HG03064 (cell line): Measurements from ENCODE around the gene WNT1.

Source experiments
- ATAC-seq: cut with Tn5 transposase; IDR thresholded peaks from one replicate; pipeline ENCODE4 v1.9.1; 2021; ENCODE audit warnings: low read depth; ENCODE audit not compliant: unreplicated experiment

Gene WNT1

GRCh38 chr12:48979602-48980388 is 1.7 kb downstream of the WNT1 start:
- ATAC-seq = no peak

DNA sequence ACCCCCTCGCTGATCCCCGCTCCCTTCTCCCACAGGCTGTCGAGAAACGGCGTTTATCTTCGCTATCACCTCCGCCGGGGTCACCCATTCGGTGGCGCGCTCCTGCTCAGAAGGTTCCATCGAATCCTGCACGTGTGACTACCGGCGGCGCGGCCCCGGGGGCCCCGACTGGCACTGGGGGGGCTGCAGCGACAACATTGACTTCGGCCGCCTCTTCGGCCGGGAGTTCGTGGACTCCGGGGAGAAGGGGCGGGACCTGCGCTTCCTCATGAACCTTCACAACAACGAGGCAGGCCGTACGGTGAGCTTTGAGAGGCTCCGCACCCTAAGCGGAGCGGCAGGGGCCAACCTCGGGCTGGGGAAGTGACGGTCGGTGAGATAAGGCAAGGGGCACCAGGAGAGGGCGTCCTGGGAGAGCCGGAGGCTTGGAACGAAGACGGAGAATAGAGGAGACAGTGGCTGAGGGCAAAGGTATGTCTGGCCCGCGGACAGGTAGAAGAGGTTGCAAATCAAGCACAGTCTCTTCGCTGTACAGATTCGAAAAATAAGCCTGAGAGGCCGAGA is 2.3 kb downstream of the WNT1 start:
- no peak for ATAC-seq

DNA sequence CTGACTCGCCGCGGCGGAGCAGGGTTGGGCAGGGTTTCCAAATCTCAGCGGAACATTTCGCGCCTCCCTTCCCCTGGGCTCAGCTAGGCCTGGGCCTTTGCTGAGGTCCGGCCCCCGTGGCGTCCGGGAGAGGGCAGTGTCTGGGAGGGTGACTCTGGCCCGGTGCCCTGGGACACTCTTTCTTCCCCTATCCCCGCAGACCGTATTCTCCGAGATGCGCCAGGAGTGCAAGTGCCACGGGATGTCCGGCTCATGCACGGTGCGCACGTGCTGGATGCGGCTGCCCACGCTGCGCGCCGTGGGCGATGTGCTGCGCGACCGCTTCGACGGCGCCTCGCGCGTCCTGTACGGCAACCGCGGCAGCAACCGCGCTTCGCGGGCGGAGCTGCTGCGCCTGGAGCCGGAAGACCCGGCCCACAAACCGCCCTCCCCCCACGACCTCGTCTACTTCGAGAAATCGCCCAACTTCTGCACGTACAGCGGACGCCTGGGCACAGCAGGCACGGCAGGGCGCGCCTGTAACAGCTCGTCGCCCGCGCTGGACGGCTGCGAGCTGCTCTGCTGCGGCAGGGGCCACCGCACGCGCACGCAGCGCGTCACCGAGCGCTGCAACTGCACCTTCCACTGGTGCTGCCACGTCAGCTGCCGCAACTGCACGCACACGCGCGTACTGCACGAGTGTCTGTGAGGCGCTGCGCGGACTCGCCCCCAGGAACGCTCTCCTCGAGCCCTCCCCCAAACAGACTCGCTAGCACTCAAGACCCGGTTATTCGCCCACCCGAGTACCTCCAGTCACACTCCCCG is 3.0 kb downstream of the WNT1 start:
- ATAC-seq = no peak

DNA sequence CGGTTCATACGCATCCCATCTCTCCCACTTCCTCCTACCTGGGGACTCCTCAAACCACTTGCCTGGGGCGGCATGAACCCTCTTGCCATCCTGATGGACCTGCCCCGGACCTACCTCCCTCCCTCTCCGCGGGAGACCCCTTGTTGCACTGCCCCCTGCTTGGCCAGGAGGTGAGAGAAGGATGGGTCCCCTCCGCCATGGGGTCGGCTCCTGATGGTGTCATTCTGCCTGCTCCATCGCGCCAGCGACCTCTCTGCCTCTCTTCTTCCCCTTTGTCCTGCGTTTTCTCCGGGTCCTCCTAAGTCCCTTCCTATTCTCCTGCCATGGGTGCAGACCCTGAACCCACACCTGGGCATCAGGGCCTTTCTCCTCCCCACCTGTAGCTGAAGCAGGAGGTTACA is 3.6 kb downstream of the WNT1 start:
- no peak for ATAC-seq

DNA sequence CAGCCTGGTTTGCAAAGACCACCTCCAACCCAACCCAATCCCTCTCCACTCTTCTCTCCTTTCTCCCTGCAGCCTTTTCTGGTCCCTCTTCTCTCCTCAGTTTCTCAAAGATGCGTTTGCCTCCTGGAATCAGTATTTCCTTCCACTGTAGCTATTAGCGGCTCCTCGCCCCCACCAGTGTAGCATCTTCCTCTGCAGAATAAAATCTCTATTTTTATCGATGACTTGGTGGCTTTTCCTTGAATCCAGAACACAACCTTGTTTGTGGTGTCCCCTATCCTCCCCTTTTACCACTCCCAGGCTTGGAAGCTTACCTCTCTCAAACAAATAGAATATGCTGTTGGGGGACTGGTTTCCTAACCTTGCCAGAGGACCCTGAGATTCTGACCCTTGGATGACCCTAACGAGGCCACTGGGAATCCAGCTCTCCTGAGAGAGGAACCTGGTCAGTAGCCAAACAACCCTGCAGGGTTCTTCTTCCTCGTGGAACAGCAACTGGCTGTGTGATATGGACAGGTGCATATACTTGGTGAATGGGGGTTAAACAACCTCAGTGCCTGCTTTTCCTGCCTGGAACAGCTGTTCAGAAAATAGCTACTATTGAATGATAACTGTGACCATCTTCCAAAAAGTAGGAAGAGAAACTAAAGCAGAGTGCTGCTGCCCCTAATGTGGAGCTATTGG is 4.4 kb downstream of the WNT1 start:
- ATAC-seq = no peak

GRCh38 chr12:48985475-48985897 is 7.4 kb downstream of the WNT1 start:
- no peak for ATAC-seq

- ATAC-seq = no peak
Measured at GRCh38 chr12:48985901-48986300, 7.8 kb downstream of the WNT1 start.

DNA sequence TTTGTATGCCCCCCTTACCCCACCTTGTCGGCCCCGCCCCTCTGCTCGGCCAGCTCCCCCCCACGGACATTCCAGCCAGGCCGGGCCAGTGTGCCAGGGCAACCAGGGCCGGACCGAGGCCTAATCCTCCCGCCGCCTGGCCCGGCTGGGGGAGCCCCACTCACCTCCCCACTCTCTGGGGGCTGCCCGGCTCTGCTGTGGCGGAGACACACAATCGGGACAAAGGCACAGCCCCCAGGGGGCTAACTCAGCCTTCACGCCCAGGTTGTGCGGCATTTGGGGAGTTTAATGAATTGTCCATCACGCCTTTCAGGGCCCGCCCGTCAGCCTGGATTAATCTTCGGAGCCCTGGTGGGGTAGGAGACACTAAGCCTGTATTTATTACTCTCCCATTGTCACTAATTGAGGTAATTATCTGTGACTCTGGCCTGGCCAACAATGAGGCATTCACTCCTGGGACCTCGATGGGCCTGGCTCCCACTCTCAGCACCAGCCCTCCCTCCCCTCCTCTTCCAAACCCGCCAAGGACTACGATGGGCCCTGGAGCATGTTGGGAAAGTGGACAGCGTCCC is 8.7 kb downstream of the WNT1 start:
- ATAC-seq = no peak

DNA sequence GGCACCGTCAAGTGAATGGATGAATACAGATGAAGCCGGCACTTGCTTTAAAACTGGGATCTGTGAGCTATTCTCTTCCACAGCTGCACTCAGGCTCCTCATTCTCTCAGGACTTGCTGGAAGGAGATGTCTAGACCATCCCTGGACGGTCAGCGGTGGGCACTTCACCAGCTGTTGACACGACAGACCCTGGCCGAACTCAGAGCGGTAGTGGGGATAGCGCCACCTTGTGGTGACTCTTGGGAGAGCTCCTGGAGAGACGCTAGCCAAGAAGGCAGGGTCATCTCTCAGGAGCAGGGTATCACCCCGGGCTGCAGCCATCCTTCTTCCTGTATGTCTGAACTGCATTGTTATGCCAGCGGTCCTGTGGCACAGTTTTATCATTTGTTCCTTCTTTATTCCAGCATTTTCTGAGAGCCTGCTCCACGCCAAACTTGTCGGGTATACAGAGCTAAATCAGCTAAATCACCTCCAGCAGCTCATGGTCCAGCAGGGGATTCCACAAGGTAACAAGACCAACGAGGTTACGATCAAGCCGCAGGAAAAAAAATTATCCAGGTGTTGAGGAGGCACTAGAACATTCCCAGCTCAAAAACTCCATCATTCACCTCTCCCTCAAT is 10.0 kb downstream of the WNT1 start:
- no peak for ATAC-seq

GRCh38 chr12:48990552-48990951 is 12.4 kb downstream of the WNT1 start:
- ATAC-seq = no peak

GRCh38 chr12:48991247-48992050 is 13.3 kb downstream of the WNT1 start:
- no peak for ATAC-seq

GRCh38 chr12:48993787-48994186 is 15.7 kb downstream of the WNT1 start:
- no peak for ATAC-seq

- ATAC-seq = no peak
Measured at GRCh38 chr12:48994224-48995085, 16.3 kb downstream of the WNT1 start.

DNA sequence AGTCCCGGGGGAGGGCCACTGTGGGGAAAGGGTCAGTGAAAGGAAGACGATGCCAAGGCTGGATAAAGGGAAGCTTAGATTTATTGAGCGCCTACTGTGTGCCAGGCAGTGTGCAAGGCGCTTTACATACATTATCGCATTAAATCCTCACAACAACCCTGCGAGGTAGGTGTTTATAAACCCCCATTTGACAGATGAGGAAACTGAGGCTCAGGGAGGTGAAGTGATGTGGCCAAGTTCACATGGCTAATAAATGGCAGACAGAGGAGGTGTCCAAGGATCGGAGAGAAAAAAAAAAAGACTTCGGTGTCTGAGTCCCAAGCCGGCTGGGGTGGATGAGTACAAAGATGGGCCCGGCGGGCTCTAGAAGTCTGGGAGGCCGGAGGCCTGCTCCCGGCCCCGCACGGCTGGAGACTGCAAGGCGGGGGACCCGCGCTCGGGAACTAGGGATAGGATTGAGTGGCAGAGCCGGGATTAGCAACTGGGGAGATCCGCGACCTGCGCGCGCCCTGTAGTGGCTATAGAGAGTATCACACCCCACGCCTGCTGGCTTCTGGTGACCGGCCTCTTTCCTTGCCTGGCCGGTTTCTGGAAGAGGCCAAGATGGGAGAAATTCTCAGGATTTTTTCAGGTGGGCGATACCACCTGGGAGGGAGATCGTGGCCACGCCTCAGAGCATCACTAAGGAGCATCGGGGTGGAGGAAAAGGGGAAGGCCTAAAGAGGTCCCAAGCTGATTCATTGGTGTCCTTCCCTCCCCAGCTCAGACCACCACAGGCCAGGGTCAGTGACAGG is 17.2 kb downstream of the WNT1 start:
- ATAC-seq = no peak

GRCh38 chr12:48996794-48997718 is 18.9 kb downstream of the WNT1 start:
- ATAC-seq = no peak

DNA sequence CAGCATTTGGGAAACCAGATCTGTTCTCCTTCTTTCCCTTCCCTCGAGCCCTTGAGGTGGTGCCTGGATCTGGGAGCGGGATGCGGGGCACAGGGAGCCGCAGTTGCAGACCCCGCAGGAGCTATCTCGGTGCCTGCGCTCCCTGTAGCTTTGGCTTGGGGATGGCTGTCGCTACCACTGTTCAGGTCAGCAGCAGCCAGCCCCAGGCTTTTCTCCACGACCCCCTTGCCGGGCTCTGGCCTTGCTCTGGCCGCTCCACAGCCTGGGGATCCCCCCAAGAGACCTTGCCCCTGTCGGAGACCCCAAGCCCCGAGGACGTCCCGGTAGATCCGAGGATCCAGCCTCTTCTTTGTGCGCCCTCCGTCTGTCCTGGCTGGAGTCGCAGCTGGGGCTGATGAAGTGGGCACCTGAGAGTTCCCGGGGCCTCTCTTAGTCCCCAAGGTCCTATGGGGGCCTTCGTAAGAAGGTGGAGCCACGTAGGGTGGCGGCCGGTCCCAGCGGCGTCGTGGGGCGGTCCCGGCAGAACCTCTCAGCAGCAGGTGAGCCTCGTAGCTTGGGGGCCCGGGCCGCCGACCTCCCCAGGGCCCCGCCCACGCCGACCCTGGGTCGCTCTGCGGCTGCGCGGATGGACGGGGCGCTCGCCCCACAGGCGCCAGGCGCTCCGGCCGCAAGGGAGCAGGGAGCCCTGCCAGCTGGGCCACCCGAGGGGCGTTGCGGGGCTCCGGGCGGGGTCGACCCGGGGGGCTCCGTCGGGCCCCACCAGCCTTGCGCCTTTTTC is 19.8 kb downstream of the WNT1 start:
- ATAC-seq = no peak
